Gastroesophageal sphincter (tissue), 3 donors: ENCODE measurements around the gene CACNA2D3.

Experiments used
- CTCF ChIP-seq, 4 experiments: fragments of 200-600 bp in 2 of 4; fragments of 450-650 bp in 2 of 4; sonication (generic) in 1 of 4; IDR thresholded peaks; one replicate each; pipeline ENCODE4 v1.5.1; 2017 to 2019; ENCODE audit warnings: antibody characterized with exemption in 4 of 4, mild to moderate bottlenecking in 2 of 4, moderate library complexity in 2 of 4
- POLR2A ChIP-seq, 2 donors: fragments of 450-650 bp; IDR thresholded peaks; one replicate each; pipeline ENCODE4 v1.6.1; 2017; ENCODE audit warnings: antibody characterized with exemption in 2 of 2, mild to moderate bottlenecking in 2 of 2, moderate library complexity in 1 of 2
- POLR2AphosphoS5 ChIP-seq: sonication (generic); formaldehyde crosslinking; IDR thresholded peaks from one replicate; pipeline ENCODE4 v1.6.1; 2017; ENCODE audit warnings: antibody characterized with exemption

GRCh38 chr3:55089211-55089610 is 966.9 kb downstream of the CACNA2D3 start:
- TF ChIP-seq POLR2AphosphoS5 (no peak), POLR2A (IDR thresholded peaks at IDR 0.05) (no peak), CTCF (IDR thresholded peaks at IDR 0.05) (no peak)
